OCI-LY1 (cell line): Measurements from ENCODE around the gene NCOR1.

Source experiments
- H2AFZ ChIP-seq: fragments of 200-600 bp; sonication (generic), shearing (Covaris generic); 2 replicates; pipeline ENCODE4 v1.6.0; 2014; ENCODE audit warnings: antibody characterized with exemption, mild to moderate bottlenecking, low read length
- H3F3A ChIP-seq: fragments of 200-600 bp; sonication (generic), shearing (Covaris generic); 2 replicates; pipeline ENCODE4 v1.6.0; 2014; ENCODE audit warnings: mild to moderate bottlenecking, antibody characterized with exemption, low read length, moderate library complexity; ENCODE audit not compliant: insufficient read depth
- H3K27ac ChIP-seq: fragments of 200-600 bp; sonication (generic); 2 replicates; pipeline ENCODE4 v1.5.1; 2014; ENCODE audit warnings: low read length, mixed run types, mild to moderate bottlenecking, low read depth; ENCODE audit not compliant: poor library complexity, severe bottlenecking
- H3K27me3 ChIP-seq: fragments of 200-600 bp; sonication (generic); 2 replicates; pipeline ENCODE4 v1.6.0; 2014; ENCODE audit warnings: antibody characterized with exemption, mild to moderate bottlenecking, low read length, moderate library complexity; ENCODE audit not compliant: insufficient read depth
- H3K36me3 ChIP-seq: fragments of 200-600 bp; sonication (generic); 2 replicates; pipeline ENCODE4 v1.6.1; 2014; ENCODE audit warnings: mild to moderate bottlenecking, antibody characterized with exemption, low read length, moderate library complexity, mixed read lengths; ENCODE audit not compliant: insufficient read depth
- H3K4me1 ChIP-seq: fragments of 200-600 bp; sonication (generic); 2 replicates; pipeline ENCODE4 v1.5.1; 2014; ENCODE audit warnings: mild to moderate bottlenecking, low read length, moderate library complexity; ENCODE audit not compliant: insufficient read depth, severe bottlenecking
- H3K4me2 ChIP-seq: fragments of 200-600 bp; sonication (generic), shearing (Covaris generic); 2 replicates; pipeline ENCODE4 v1.6.1; 2014; ENCODE audit warnings: low read length
- H3K4me3 ChIP-seq: fragments of 200-600 bp; sonication (generic); 2 replicates; pipeline ENCODE4 v1.5.1; 2014; ENCODE audit warnings: low read length, low read depth, mild to moderate bottlenecking, mixed read lengths; ENCODE audit not compliant: poor library complexity, severe bottlenecking
- H3K79me2 ChIP-seq: fragments of 200-600 bp; shearing (Covaris generic); 2 replicates; pipeline ENCODE4 v1.6.1; 2016; ENCODE audit warnings: mixed run types, low read length, mixed read lengths; ENCODE audit not compliant: insufficient read depth
- H3K9ac ChIP-seq: fragments of 200-600 bp; sonication (generic), shearing (Covaris generic); 2 replicates; pipeline ENCODE4 v1.6.1; 2014; ENCODE audit warnings: mild to moderate bottlenecking, low read length, mixed read lengths
- H3K9me2 ChIP-seq: fragments of 200-600 bp; sonication (generic), shearing (Covaris generic); 2 replicates; pipeline ENCODE4 v1.6.1; 2014; ENCODE audit warnings: low read depth, mild to moderate bottlenecking, low read length, mixed read lengths
- H3K9me3 ChIP-seq: fragments of 200-600 bp; shearing (Covaris generic); 2 replicates; pipeline ENCODE4 v1.6.1; 2014; ENCODE audit warnings: low read length, mixed read lengths
- H4K20me1 ChIP-seq: fragments of 200-600 bp; sonication (generic), shearing (Covaris generic); 2 replicates; pipeline ENCODE4 v1.6.0; 2016; ENCODE audit warnings: mild to moderate bottlenecking, low read length; ENCODE audit not compliant: insufficient read depth
- CTCF ChIP-seq: fragments of 200-600 bp; sonication (generic), shearing (Covaris generic); IDR thresholded peaks from 2 replicates; pipeline ENCODE4 v1.5.1; 2017; ENCODE audit warnings: mild to moderate bottlenecking, antibody characterized with exemption, low read length, moderate library complexity, mixed read lengths
- EZH2 ChIP-seq: fragments of 200-600 bp; sonication (generic), shearing (Covaris generic); IDR thresholded peaks from 2 replicates; pipeline ENCODE4 v1.8.0; 2017; ENCODE audit warnings: borderline replicate concordance, mixed run types, mild to moderate bottlenecking, antibody characterized with exemption, low read length, moderate library complexity, mixed read lengths

Gene NCOR1

GRCh38 chr17:16104189-16104588, 111.1 kb downstream of the NCOR1 start:
- peaks cover 51% of the 10 kb centered on the region for H3K36me3 ChIP-seq
- no peak overlapping the region for H2AFZ ChIP-seq
- H3K27ac ChIP-seq, result no peak overlapping the region
- H3F3A ChIP-seq, result no peaks in the 10 kb centered on the region
- H4K20me1 ChIP-seq, result no peaks in the 10 kb centered on the region
- H3K4me2 ChIP-seq, result no peak overlapping the region
- H3K9me2 ChIP-seq, result no peaks in the 10 kb centered on the region
- H3K27me3 ChIP-seq, result no peaks in the 10 kb centered on the region
- TF ChIP-seq CTCF (no peak), EZH2 (no peak)
- H3K4me3 ChIP-seq, result no peak overlapping the region
- H3K79me2 ChIP-seq, result no peaks in the 10 kb centered on the region
- H3K9ac ChIP-seq, result no peak overlapping the region
- H3K9me3 ChIP-seq, result no peaks in the 10 kb centered on the region
- no peaks in the 10 kb centered on the region for H3K4me1 ChIP-seq

DNA sequence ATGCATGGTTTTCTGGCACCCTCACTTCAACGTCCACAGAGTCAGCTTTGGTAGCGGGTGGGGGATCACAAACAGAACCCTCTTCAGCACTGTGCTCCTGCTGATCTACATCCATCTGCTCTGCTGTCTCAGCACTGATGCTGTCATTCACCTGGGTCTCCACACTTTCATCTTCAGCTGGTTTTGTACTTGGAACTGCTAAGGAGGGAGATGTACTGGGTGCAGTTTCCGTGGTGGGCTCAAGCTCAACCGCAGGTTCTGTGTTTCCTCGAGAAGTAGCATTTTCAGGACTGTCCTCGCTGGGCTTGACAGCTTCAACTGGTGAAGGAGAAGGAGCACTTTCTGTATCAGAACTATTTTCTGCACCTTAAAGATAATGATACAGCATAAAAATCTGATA, 113.9 kb downstream of the NCOR1 start:
- no peaks in the 10 kb centered on the region for H3K9me3 ChIP-seq
- no peaks in the 10 kb centered on the region for H3F3A ChIP-seq
- H3K4me1 ChIP-seq, result no peaks in the 10 kb centered on the region
- H3K27me3 ChIP-seq, result no peaks in the 10 kb centered on the region
- no peak overlapping the region for H2AFZ ChIP-seq
- peaks cover 60% of the 10 kb centered on the region for H3K36me3 ChIP-seq
- 0 out of 2 replicates have a peak, but pooled peaks cover 3% of the 10 kb centered on the region for H3K79me2 ChIP-seq
- no peak overlapping the region for H3K4me2 ChIP-seq
- H3K27ac ChIP-seq, result no peak overlapping the region
- no peak for TF ChIP-seq CTCF
- no peak for TF ChIP-seq EZH2
- H3K4me3 ChIP-seq, result no peak overlapping the region
- H3K9ac ChIP-seq, result no peak overlapping the region
- no peaks in the 10 kb centered on the region for H3K9me2 ChIP-seq
- no peaks in the 10 kb centered on the region for H4K20me1 ChIP-seq

DNA sequence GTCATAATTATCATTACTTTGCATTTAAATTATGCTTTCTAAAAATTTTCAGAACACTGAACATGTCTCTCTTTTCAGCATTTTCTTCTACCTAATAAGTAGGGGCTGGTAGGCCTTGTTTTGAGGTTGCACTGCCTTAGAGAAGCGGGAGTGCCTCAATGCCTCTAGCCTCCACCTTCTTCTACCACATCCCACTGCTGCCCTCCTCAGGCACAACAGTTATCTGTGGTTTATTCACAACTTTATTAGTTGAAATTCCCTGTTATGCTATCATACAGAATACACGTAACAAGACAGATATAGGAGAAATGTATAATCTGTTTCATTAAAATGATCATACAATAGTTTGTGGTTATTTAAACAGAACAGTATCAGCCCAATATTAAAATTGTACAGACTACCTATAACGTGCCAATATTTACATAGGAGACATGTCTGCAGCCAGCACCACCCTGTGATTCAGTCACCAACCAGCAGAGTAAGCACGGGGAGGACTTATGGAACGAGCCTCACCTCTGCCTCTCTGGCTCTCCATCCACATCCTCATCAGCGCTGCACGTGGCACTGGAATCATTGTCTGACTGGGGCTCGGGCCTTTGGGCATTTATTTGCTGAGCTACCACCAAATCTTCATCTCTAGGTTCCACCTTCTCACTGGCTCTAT, 114.5 kb downstream of the NCOR1 start:
- Histone ChIP-seq H4K20me1 (no peaks in the 10 kb centered on the region), H3K9ac (no peak overlapping the region), H3K4me2 (no peak overlapping the region), H3K9me3 (no peaks in the 10 kb centered on the region), H3K9me2 (no peaks in the 10 kb centered on the region), H3K4me3 (no peak overlapping the region), H3K36me3 (peaks cover 61% of the 10 kb centered on the region), H3K4me1 (no peaks in the 10 kb centered on the region), H3F3A (no peaks in the 10 kb centered on the region), H3K27me3 (no peaks in the 10 kb centered on the region), H2AFZ (no peak overlapping the region), H3K27ac (no peak overlapping the region), H3K79me2 (0 out of 2 replicates have a peak, but pooled peaks cover 3% of the 10 kb centered on the region)
- TF ChIP-seq EZH2, result no peak
- TF ChIP-seq CTCF, result peak; percentile 29; the same call in 1 of the 2 replicates
